K562 (cell line): ENCODE results near the gene SELENOO. TPM values are rescaled to one million over a fixed set of nuclear protein-coding genes. Genes with fewer than 3 reads are reported as not detected.

Experiments
- ATAC-seq: fragments of 200-7000 bp; cut with Tn5 transposase; 3 replicates; pipeline ENCODE4 v1.9.1; 2020; ENCODE audit warnings: moderate library complexity
- BruUV-seq: library from RNA; stranded (reverse); fragments of 400-500 nt; replicated peaks from 2 replicates; lab custom pipeline; 2021; lab: Mats Ljungman, UMichigan
- CTCF ChIA-PET: fragments of 300-600 bp; formaldehyde crosslinking; extraction: SDS; loops from one replicate; lab custom pipeline; 2021; ENCODE audit warnings: low intra/inter-chr PET ratio; lab: Yijun Ruan, JAX
- POLR2A ChIA-PET: fragments of 300-600, 350-650 bp; sonication (Branson Sonifier 250); formaldehyde crosslinking; extraction: SDS; loops from one replicate; lab custom pipeline; 2021; ENCODE audit warnings: antibody characterized with exemption, inconsistent platforms; lab: Yijun Ruan, JAX
- DNase-seq, 4 experiments: peaks; one replicate each; pipeline versions ENCODE4 v3.0.0 to v3.0.0-alpha.2; 2011 to 2018; ENCODE audit warnings: low spot score in 3 of 4, mixed read lengths in 3 of 4; ENCODE audit errors: extremely low read depth in 1 of 4
- FAIRE-seq: peaks from 2 replicates; lab custom pipeline; 2011; peaks lifted over from hg19 to GRCh38; lab: Jason Lieb, UNC
- H2AFZ ChIP-seq: 2 replicates; pipeline ENCODE4 v1.6.0; 2011; ENCODE audit warnings: low read depth, low read length, control low read depth, inconsistent platforms
- H3K27ac ChIP-seq: fragments of 200-600 bp; 3 replicates; pipeline ENCODE4 v1.8.0; 2011; ENCODE audit warnings: low read depth, mild to moderate bottlenecking, control low read depth, inconsistent platforms, low read length, moderate library complexity, mixed read lengths; ENCODE audit errors: extremely low read depth
- H3K27me3 ChIP-seq, 2 experiments: fragments of 300-600 bp in 1 of 2; 2 replicates in 1 of 2; 3 replicates in 1 of 2; pipeline versions ENCODE4 v1.6.0 to v1.8.0; 2011; ENCODE audit warnings: inconsistent platforms in 2 of 2, low read length in 2 of 2, mild to moderate bottlenecking in 1 of 2, mixed read lengths in 1 of 2, moderate library complexity in 1 of 2; ENCODE audit not compliant: control insufficient read depth in 2 of 2, insufficient read depth in 2 of 2
- H3K36me3 ChIP-seq: fragments of 300-600 bp; 3 replicates; pipeline ENCODE4 v1.8.0; 2011; ENCODE audit warnings: mild to moderate bottlenecking, low read length, inconsistent platforms; ENCODE audit not compliant: control insufficient read depth, insufficient read depth
- H3K4me1 ChIP-seq, 2 experiments: fragments of 200-600 bp in 1 of 2; replicated peaks in 1 of 2; 2 replicates in 1 of 2; 3 replicates in 1 of 2; pipeline versions ENCODE4 v1.5.1 to v1.8.0; 2011; ENCODE audit warnings: inconsistent platforms in 2 of 2, low read length in 2 of 2, mild to moderate bottlenecking in 1 of 2, mixed read lengths in 1 of 2, moderate library complexity in 1 of 2; ENCODE audit not compliant: control insufficient read depth in 2 of 2, insufficient read depth in 2 of 2
- H3K4me2 ChIP-seq: 2 replicates; pipeline ENCODE4 v1.6.1; 2011; ENCODE audit warnings: low read length, control low read depth, inconsistent platforms, mixed read lengths; ENCODE audit not compliant: insufficient read depth
- H3K4me3 ChIP-seq: fragments of 200-600 bp; sonication (generic), shearing (Covaris generic); 2 replicates; pipeline ENCODE4 v1.5.1; 2016; ENCODE audit warnings: control low read depth, inconsistent platforms
- H3K79me2 ChIP-seq: fragments of 200-600 bp; 3 replicates; pipeline ENCODE4 v1.8.0; 2011; ENCODE audit warnings: low read length, inconsistent platforms; ENCODE audit not compliant: control insufficient read depth, insufficient read depth
- H3K9ac ChIP-seq, 2 experiments: 2 replicates each; pipeline versions ENCODE4 v1.6.0 to v1.6.1; 2011; ENCODE audit warnings: low read depth in 2 of 2, low read length in 2 of 2, control low read depth in 1 of 2, inconsistent platforms in 1 of 2, mild to moderate bottlenecking in 1 of 2, mixed read lengths in 1 of 2; ENCODE audit not compliant: insufficient read depth in 1 of 2
- H3K9me1 ChIP-seq: one replicate; pipeline ENCODE4 v1.6.0; 2011; ENCODE audit warnings: inconsistent platforms, mild to moderate bottlenecking, low read length, moderate library complexity; ENCODE audit not compliant: control insufficient read depth, insufficient read depth
- H3K9me3 ChIP-seq: replicated peaks from 2 replicates; pipeline ENCODE4 v1.5.1; 2011; ENCODE audit warnings: low read depth, low read length, inconsistent platforms; ENCODE audit not compliant: control insufficient read depth, insufficient read depth
- H4K20me1 ChIP-seq: replicated peaks from 2 replicates; pipeline ENCODE4 v1.6.1; 2011; ENCODE audit warnings: low read length, inconsistent platforms, mixed read lengths; ENCODE audit not compliant: control insufficient read depth, insufficient read depth
- ARID3B ChIP-seq: fragments of 250-450 bp; sonication (Bioruptor Pico); IDR thresholded peaks from 2 replicates; pipeline ENCODE4 v1.4.0; 2020; ENCODE audit warnings: borderline replicate concordance
- ELK1 ChIP-seq: sonication (generic); formaldehyde crosslinking; IDR thresholded peaks from 2 replicates; pipeline ENCODE4 v1.8.1; 2022; ENCODE audit warnings: missing genetic modification reagents
- NUFIP1 ChIP-seq: fragments of 450-650 bp; IDR thresholded peaks from 2 replicates; pipeline ENCODE4 v1.6.1; 2018; ENCODE audit not compliant: partially characterized antibody
- POLR2G ChIP-seq: fragments of 200-400 bp; formaldehyde crosslinking; IDR thresholded peaks from 2 replicates; pipeline ENCODE4 v1.6.1; 2017; ENCODE audit warnings: low read depth, mild to moderate bottlenecking, antibody characterized with exemption, low read length, moderate library complexity
- WGBS: fragments of 100-300 bp; shearing (Covaris generic); methylation state at CpG from one replicate; pipeline ENCODE4 v1.1.6; 2016; ENCODE audit warnings: low coverage, mixed read lengths; ENCODE audit not compliant: insufficient coverage; ENCODE audit errors: missing lambda C conversion rate; 5-methylcytosine and 5-hydroxymethylcytosine counted together
- in situ Hi-C: fragments of 300-500 bp; cut with MboI; formaldehyde crosslinking; loops from 4 replicates; pipeline ENCODE4 v1.15.0; 2018; ENCODE audit warnings: inconsistent platforms, mixed read lengths
- intact Hi-C: fragments of 100-400 bp; cut with micrococcal nuclease; formaldehyde crosslinking; loops from 2 replicates; pipeline ENCODE4 v1.14.2; 2022
- polyA plus RNA-seq, 8 experiments: library from polyadenylated mRNA; depleted of rRNA in 4 of 8; stranded (reverse) in 5 of 8; unstranded in 3 of 8; fragments of >200 nt; fragmentation: Nextera tagmentation in 2 of 8; fragmentation: Illumina TruSeq in 1 of 8; extraction: Ambion mirVana in 2 of 8; extraction: Trizol in 1 of 8; gene quantifications; 2 replicates each; pipeline versions ENCODE4 v1.2.1 to v1.2.3, GENCODE V29; 2011 to 2014; ENCODE audit warnings: inconsistent platforms in 1 of 8, missing spikeins in 1 of 8
- total RNA-seq, 7 experiments: library from RNA; depleted of rRNA in 6 of 7; stranded (reverse); fragments of >200 nt in 6 of 7; fragmentation: Illumina TruSeq in 2 of 7; extraction: Trizol in 2 of 7; gene quantifications; 2 replicates each; pipeline versions ENCODE4 v1.2.1 to v1.2.3, GENCODE V29; 2011 to 2021; ENCODE audit warnings: low replicate concordance in 1 of 7

Gene SELENOO
- total and polyA plus RNA-seq, 9 of the 15 experiments (the other 6 are each of a cell fraction or from before 2014, with no cell fraction given): 0.37 to 24.9 (median 8.3) TPM

GRCh38 chr22:50220603-50221409 lies 20.0 kb downstream of the SELENOO start:
- ChIA-PET CTCF (no interaction called here), POLR2A (no interaction called here)
- 94% methylated on average over 24 of the region's 45 CpGs for WGBS
- no TSS peak for BruUV-seq
- H4K20me1 ChIP-seq: no peaks in the 10 kb centered on the region
- ATAC-seq (no peak), DNase-seq (no peak), FAIRE-seq (no peak)
- no peak overlapping the region for H2AFZ ChIP-seq
- H3K4me3 ChIP-seq: no peak overlapping the region
- peaks cover 0 to 30% of the 10 kb centered on the region in 2 experiments; a peak in 3 of 5 replicates for H3K4me1 ChIP-seq
- peaks cover 90% of the 10 kb centered on the region; the same call in 2 of the 3 replicates for H3K36me3 ChIP-seq
- no peaks in the 10 kb centered on the region for H3K9me1 ChIP-seq
- H3K9ac ChIP-seq: no peak overlapping the region
- intact Hi-C loops: no loop called here
- in situ Hi-C loops: no loop called here
- 0 out of 2 replicates have a peak, but pooled peaks cover 1% of the 10 kb centered on the region for H3K9me3 ChIP-seq
- H3K79me2 ChIP-seq: no peaks in the 10 kb centered on the region
- H3K27ac ChIP-seq: no peak overlapping the region
- TF ChIP-seq ELK1 (CRISPR knock-in tag) (no peak), POLR2G (peak; percentile 34; the same call in 1 of the 2 replicates), ARID3B (no peak), NUFIP1 (no peak)
- no peak overlapping the region for H3K4me2 ChIP-seq
- no peaks in the 10 kb centered on the region for H3K27me3 ChIP-seq
